Measurements from ENCODE around the gene LAMA2. TPM values are rescaled to one million over a fixed set of nuclear protein-coding genes. Genes with fewer than 3 reads are reported as not detected.
A peak's percentile ranks its signal among the peaks of the same experiment; 100 is the strongest.

Gene LAMA2
- total RNA-seq, 4 donors from 2014 or later = 23.4 to 80.8 (median 28.2) TPM

GRCh38 chr6:129240492-129240853, 357.5 kb downstream of the LAMA2 start:
- no peak overlapping the region for H3K4me3 ChIP-seq (ENCODE audit: low read depth, poor library complexity, severe bottlenecking)
- 86 to 91% methylated on average over 2 of the region's 2 CpGs for WGBS, 2 donors
- TF ChIP-seq CTCF (IDR thresholded peaks at IDR 0.05) = no peak
- TF ChIP-seq POLR2A (IDR thresholded peaks at IDR 0.05) = no peak
- DNase-seq (ENCODE audit: low spot score in 2 of 2) = no peak
- intact Hi-C loops (cut with DNase I; ENCODE audit: low total_unique reads) = no loop called here

- intact Hi-C loops (cut with DNase I; ENCODE audit: low total_unique reads) = no loop called here
- no peak overlapping the region for H3K4me3 ChIP-seq (ENCODE audit: low read depth, poor library complexity, severe bottlenecking)
- 73 to 76% methylated on average over 2 of the region's 2 CpGs for WGBS, 2 donors
- TF ChIP-seq POLR2A (IDR thresholded peaks at IDR 0.05) (no peak), CTCF (IDR thresholded peaks at IDR 0.05) (no peak)
- no peak for DNase-seq (ENCODE audit: low spot score in 2 of 2)
Observed at GRCh38 chr6:129242546-129242945, 359.6 kb downstream of the LAMA2 start.

- WGBS, 2 donors = 88 to 90% methylated on average over 2 of the region's 2 CpGs
- no peak overlapping the region for H3K4me3 ChIP-seq (ENCODE audit: low read depth, poor library complexity, severe bottlenecking)
- TF ChIP-seq CTCF (IDR thresholded peaks at IDR 0.05) = no peak
- no peak for TF ChIP-seq POLR2A (IDR thresholded peaks at IDR 0.05)
- DNase-seq (ENCODE audit: low spot score in 2 of 2) = no peak
- intact Hi-C loops (cut with DNase I; ENCODE audit: low total_unique reads) = no loop called here
Observed at GRCh38 chr6:129243377-129243776, 360.4 kb downstream of the LAMA2 start.

GRCh38 chr6:129248946-129249345, 366.0 kb downstream of the LAMA2 start:
- TF ChIP-seq CTCF (IDR thresholded peaks at IDR 0.05) (no peak), POLR2A (IDR thresholded peaks at IDR 0.05) (no peak)
- intact Hi-C loops (cut with DNase I; ENCODE audit: low total_unique reads) = no loop called here
- 64 to 74% methylated on average over 4 of the region's 4 CpGs for WGBS, 2 donors
- no peak for DNase-seq (ENCODE audit: low spot score in 2 of 2)
- H3K4me3 ChIP-seq (ENCODE audit: low read depth, poor library complexity, severe bottlenecking) = no peak overlapping the region

- intact Hi-C loops (cut with DNase I; ENCODE audit: low total_unique reads) = no loop called here
- DNase-seq (ENCODE audit: low spot score in 2 of 2) = peak in 1 of 2 donors; percentile 42
- no peak overlapping the region for H3K4me3 ChIP-seq (ENCODE audit: low read depth, poor library complexity, severe bottlenecking)
- WGBS, 2 donors = 69 to 73% methylated on average over 13 of the region's 13 CpGs
- TF ChIP-seq CTCF (IDR thresholded peaks at IDR 0.05) = no peak
- no peak for TF ChIP-seq POLR2A (IDR thresholded peaks at IDR 0.05)
Observed at GRCh38 chr6:129251669-129252376, 368.9 kb downstream of the LAMA2 start.
